ENCODE results near the gene PTCH2. TPM values are rescaled to one million over a fixed set of nuclear protein-coding genes. Genes with fewer than 3 reads are reported as not detected.

The PTCH2 gene
- total RNA-seq, 1 experiment from 2014 or later, result 0.48 TPM

DNA sequence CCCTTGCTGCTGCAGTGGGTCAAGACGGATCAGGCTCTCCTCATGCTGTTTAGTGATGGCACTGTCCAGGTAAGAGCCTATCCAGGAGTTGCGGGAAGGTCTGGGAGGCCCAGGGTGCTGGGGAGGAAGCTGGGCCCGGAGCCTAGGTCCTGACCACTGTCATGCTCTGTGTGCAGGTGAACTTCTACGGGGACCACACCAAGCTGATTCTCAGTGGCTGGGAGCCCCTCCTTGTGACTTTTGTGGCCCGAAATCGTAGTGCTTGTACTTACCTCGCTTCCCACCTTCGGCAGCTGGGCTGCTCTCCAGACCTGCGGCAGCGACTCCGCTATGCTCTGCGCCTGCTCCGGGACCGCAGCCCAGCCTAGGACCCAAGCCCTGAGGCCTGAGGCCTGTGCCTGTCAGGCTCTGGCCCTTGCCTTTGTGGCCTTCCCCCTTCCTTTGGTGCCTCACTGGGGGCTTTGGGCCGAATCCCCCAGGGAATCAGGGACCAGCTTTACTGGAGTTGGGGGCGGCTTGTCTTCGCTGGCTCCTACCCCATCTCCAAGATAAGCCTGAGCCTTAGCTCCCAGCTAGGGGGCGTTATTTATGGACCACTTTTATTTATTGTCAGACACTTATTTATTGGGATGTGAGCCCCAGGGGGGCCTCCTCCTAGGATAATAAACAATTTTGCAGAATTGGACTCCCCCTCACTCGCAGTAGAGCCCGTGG lies 37.6 kb downstream of the PTCH2 start:
- H3K9me3 Mint-ChIP-seq (ENCODE audit: unreplicated experiment), result no peaks in the 10 kb centered on the region
- no peaks in the 10 kb centered on the region for H3K27me3 Mint-ChIP-seq (ENCODE audit: insufficient read depth, unreplicated experiment)
- Histone ChIP-seq H3K27me3 (replicated peaks; ENCODE audit: control insufficient read depth, insufficient read depth, low read length) (no peaks in the 10 kb centered on the region), H3K9me3 (no peaks in the 10 kb centered on the region), H3K4me3 (ENCODE audit: low read depth, low read length) (no peak overlapping the region), H3K4me1 (peaks cover 40% of the 10 kb centered on the region), H3K36me3 (ENCODE audit: control insufficient read depth, insufficient read depth, low read length) (no peaks in the 10 kb centered on the region)
- ChIA-PET CTCF (no interaction called here), POLR2A (interaction anchor here (0.5 kb wide), 1 partner anchor 14 kb away, joined by 4 read pairs; no protein-coding TSS in a partner anchor)
- H3K4me1 Mint-ChIP-seq (ENCODE audit: low read depth, unreplicated experiment), result peaks cover 18% of the 10 kb centered on the region
- TF ChIP-seq, protein P1, sequence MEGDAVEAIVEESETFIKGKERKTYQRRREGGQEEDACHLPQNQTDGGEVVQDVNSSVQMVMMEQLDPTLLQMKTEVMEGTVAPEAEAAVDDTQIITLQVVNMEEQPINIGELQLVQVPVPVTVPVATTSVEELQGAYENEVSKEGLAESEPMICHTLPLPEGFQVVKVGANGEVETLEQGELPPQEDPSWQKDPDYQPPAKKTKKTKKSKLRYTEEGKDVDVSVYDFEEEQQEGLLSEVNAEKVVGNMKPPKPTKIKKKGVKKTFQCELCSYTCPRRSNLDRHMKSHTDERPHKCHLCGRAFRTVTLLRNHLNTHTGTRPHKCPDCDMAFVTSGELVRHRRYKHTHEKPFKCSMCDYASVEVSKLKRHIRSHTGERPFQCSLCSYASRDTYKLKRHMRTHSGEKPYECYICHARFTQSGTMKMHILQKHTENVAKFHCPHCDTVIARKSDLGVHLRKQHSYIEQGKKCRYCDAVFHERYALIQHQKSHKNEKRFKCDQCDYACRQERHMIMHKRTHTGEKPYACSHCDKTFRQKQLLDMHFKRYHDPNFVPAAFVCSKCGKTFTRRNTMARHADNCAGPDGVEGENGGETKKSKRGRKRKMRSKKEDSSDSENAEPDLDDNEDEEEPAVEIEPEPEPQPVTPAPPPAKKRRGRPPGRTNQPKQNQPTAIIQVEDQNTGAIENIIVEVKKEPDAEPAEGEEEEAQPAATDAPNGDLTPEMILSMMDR (IDR thresholded peaks at IDR 0.05; ENCODE audit: insufficient read depth in 1 of 2, low read depth in 1 of 2, low read length in 1 of 2, severe bottlenecking in 1 of 2, unreplicated experiment in 1 of 2), result peak in 1 of 2 experiments; percentile 7
- peaks cover 19% of the 10 kb centered on the region for H3K36me3 Mint-ChIP-seq (ENCODE audit: insufficient read depth, unreplicated experiment)
- no peak for DNase-seq
- intact Hi-C loops (cut with micrococcal nuclease; ENCODE audit: unreplicated experiment), result no loop called here
- no peak overlapping the region for H3K4me3 Mint-ChIP-seq (ENCODE audit: unreplicated experiment)
- BruUV-seq (replicated peaks), result TSS peak; percentile 11
- peak overlapping the region; percentile 61 for H3K27ac Mint-ChIP-seq (ENCODE audit: unreplicated experiment)

DNA sequence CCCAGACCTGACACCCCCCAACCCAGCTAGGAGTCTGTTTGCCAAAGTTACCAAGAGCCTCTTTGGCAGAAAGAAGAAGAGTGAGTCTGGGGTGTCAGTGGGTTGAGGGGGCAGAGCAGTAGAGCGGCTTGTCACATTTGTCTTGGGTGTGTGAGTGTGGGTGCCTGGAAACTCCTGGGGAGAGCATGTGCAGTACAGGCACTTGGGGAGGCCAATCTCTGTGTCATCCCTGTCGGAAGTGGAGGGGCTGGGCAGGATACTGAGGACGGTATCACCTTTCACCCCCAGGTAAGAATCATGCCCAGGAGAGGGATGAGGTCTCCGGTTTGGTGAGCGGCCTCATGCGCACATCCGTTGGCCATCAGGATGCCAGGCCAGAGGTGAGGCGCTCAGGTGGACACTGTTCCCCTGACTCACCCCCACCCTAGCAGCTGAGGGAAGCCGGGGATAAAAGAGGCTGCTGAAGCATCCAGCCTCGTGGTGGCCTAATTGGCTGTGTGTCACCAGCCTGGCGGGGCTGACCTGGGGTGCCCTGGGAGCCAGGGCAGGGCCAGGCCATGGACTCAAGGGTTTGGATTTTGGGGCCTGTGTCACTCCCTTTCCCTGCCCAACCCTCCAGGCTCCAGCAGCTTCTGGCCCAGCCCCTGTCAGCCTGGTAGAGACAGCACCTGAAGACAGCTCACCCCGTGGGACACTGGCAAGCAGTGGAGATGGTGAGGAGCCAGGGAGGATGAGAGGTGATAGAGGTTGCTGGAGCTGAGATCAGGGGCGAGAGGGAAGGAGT lies 39.5 kb downstream of the PTCH2 start:
- peaks cover 18% of the 10 kb centered on the region for H3K4me1 Mint-ChIP-seq (ENCODE audit: low read depth, unreplicated experiment)
- peaks cover 26% of the 10 kb centered on the region for H3K36me3 Mint-ChIP-seq (ENCODE audit: insufficient read depth, unreplicated experiment)
- intact Hi-C loops (cut with micrococcal nuclease; ENCODE audit: unreplicated experiment), result no loop called here
- ChIA-PET POLR2A (no interaction called here), CTCF (no interaction called here)
- H3K27ac Mint-ChIP-seq (ENCODE audit: unreplicated experiment), result peak overlapping the region; percentile 26
- BruUV-seq (replicated peaks), result no TSS peak
- Histone ChIP-seq H3K4me3 (ENCODE audit: low read depth, low read length) (no peak overlapping the region), H3K4me1 (peaks cover 27% of the 10 kb centered on the region), H3K27me3 (replicated peaks; ENCODE audit: control insufficient read depth, insufficient read depth, low read length) (no peaks in the 10 kb centered on the region), H3K9me3 (no peaks in the 10 kb centered on the region), H3K36me3 (ENCODE audit: control insufficient read depth, insufficient read depth, low read length) (no peaks in the 10 kb centered on the region)
- H3K27me3 Mint-ChIP-seq (ENCODE audit: insufficient read depth, unreplicated experiment), result no peaks in the 10 kb centered on the region
- H3K4me3 Mint-ChIP-seq (ENCODE audit: unreplicated experiment), result no peak overlapping the region
- H3K9me3 Mint-ChIP-seq (ENCODE audit: unreplicated experiment), result no peaks in the 10 kb centered on the region
- TF ChIP-seq, protein P1 (IDR thresholded peaks at IDR 0.05; ENCODE audit: insufficient read depth in 1 of 2, low read depth in 1 of 2, low read length in 1 of 2, severe bottlenecking in 1 of 2, unreplicated experiment in 1 of 2), result no peak
- DNase-seq, result no peak

DNA sequence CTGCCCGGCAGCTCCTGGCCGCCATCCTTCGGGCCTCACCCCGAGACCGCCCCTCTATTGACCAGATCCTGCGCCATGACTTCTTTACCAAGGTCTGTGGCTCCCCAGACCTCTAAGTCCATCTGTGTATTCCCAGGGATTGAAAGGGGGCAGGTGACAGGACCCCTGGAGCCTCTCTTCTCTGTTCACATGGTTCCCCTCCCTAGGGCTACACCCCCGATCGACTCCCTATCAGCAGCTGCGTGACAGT lies 40.1 kb downstream of the PTCH2 start:
- Mint-ChIP-seq H3K36me3 (ENCODE audit: insufficient read depth, unreplicated experiment) (peaks cover 26% of the 10 kb centered on the region), H3K27me3 (ENCODE audit: insufficient read depth, unreplicated experiment) (no peaks in the 10 kb centered on the region), H3K4me1 (ENCODE audit: low read depth, unreplicated experiment) (peaks cover 18% of the 10 kb centered on the region), H3K27ac (ENCODE audit: unreplicated experiment) (peak overlapping the region; percentile 26), H3K9me3 (ENCODE audit: unreplicated experiment) (no peaks in the 10 kb centered on the region), H3K4me3 (ENCODE audit: unreplicated experiment) (no peak overlapping the region)
- no TSS peak for BruUV-seq (replicated peaks)
- no peak overlapping the region for H3K4me3 ChIP-seq (ENCODE audit: low read depth, low read length)
- intact Hi-C loops (cut with micrococcal nuclease; ENCODE audit: unreplicated experiment), result no loop called here
- TF ChIP-seq, protein P1 (IDR thresholded peaks at IDR 0.05; ENCODE audit: insufficient read depth in 1 of 2, low read depth in 1 of 2, low read length in 1 of 2, severe bottlenecking in 1 of 2, unreplicated experiment in 1 of 2), result no peak
- ChIA-PET POLR2A (no interaction called here), CTCF (no interaction called here)
- H3K36me3 ChIP-seq (ENCODE audit: control insufficient read depth, insufficient read depth, low read length), result no peaks in the 10 kb centered on the region
- H3K27me3 ChIP-seq (replicated peaks; ENCODE audit: control insufficient read depth, insufficient read depth, low read length), result no peaks in the 10 kb centered on the region
- peaks cover 22% of the 10 kb centered on the region for H3K4me1 ChIP-seq
- H3K9me3 ChIP-seq, result no peaks in the 10 kb centered on the region
- no peak for DNase-seq

Measured in Caco-2 (cell line).